Hepatocyte (in vitro differentiated cells): ENCODE results near the gene PGAP1. TPM values are rescaled to one million over a fixed set of nuclear protein-coding genes. Genes with fewer than 3 reads are reported as not detected.

ENCODE experiments used
- DNase-seq: peaks from one replicate; pipeline ENCODE4 v3.0.0-alpha.2; 2016; ENCODE audit warnings: low spot score
- H2AFZ ChIP-seq: fragments of 200-600 bp; sonication (generic); 2 replicates; pipeline ENCODE4 v1.6.0; 2016; ENCODE audit warnings: antibody characterized with exemption, mild to moderate bottlenecking
- H3K27ac ChIP-seq: fragments of 200-600 bp; sonication (generic); 2 replicates; pipeline ENCODE4 v1.5.1; 2016; ENCODE audit warnings: mild to moderate bottlenecking
- H3K27me3 ChIP-seq: fragments of 200-600 bp; sonication (generic); 2 replicates; pipeline ENCODE4 v1.6.1; 2016
- H3K36me3 ChIP-seq: fragments of 200-600 bp; sonication (generic); replicated peaks from 2 replicates; pipeline ENCODE4 v1.5.1; 2016; ENCODE audit warnings: low read depth; ENCODE audit not compliant: insufficient read depth
- H3K4me1 ChIP-seq: fragments of 200-600 bp; sonication (generic); 2 replicates; pipeline ENCODE4 v1.5.1; 2016; ENCODE audit warnings: mild to moderate bottlenecking, moderate library complexity; ENCODE audit not compliant: insufficient read depth
- H3K4me2 ChIP-seq: fragments of 200-600 bp; sonication (generic); 2 replicates; pipeline ENCODE4 v1.6.0; 2016
- H3K4me3 ChIP-seq: fragments of 200-600 bp; sonication (generic); 2 replicates; pipeline ENCODE4 v1.5.1; 2016; ENCODE audit warnings: mild to moderate bottlenecking
- H3K79me2 ChIP-seq: fragments of 200-600 bp; sonication (generic); 2 replicates; pipeline ENCODE4 v1.6.0; 2017; ENCODE audit warnings: mild to moderate bottlenecking
- H3K9me2 ChIP-seq: fragments of 200-600 bp; sonication (generic); replicated peaks from 2 replicates; pipeline ENCODE4 v1.6.0; 2017; ENCODE audit warnings: mild to moderate bottlenecking; ENCODE audit not compliant: insufficient read depth
- H3K9me3 ChIP-seq: fragments of 200-600 bp; sonication (generic); 2 replicates; pipeline ENCODE4 v1.5.1; 2016; ENCODE audit warnings: low read depth, mild to moderate bottlenecking
- H4K20me1 ChIP-seq: fragments of 200-600 bp; sonication (generic); 2 replicates; pipeline ENCODE4 v1.6.0; 2016; ENCODE audit warnings: mild to moderate bottlenecking; ENCODE audit not compliant: insufficient read depth, poor library complexity, severe bottlenecking
- EZH2 ChIP-seq: fragments of 200-600 bp; sonication (generic); IDR thresholded peaks from 2 replicates; pipeline ENCODE4 v1.6.1; 2016; ENCODE audit warnings: antibody characterized with exemption, mild to moderate bottlenecking, borderline replicate concordance
- EZH2phosphoT487 ChIP-seq: fragments of 200-600 bp; sonication (generic); IDR thresholded peaks from one replicate; pipeline ENCODE4 v1.6.1; 2018; ENCODE audit warnings: antibody characterized with exemption, mild to moderate bottlenecking, low read depth, moderate library complexity; ENCODE audit not compliant: unreplicated experiment, severe bottlenecking
- WGBS: methylation state at CpG from one replicate; pipeline ENCODE4 v1.1.6; 2016; ENCODE audit warnings: low lambda C conversion rate; ENCODE audit errors: missing lambda C conversion rate; 5-methylcytosine and 5-hydroxymethylcytosine counted together
- polyA plus RNA-seq: library from polyadenylated mRNA; unstranded; fragments of >200 nt; fragmentation: Nextera tagmentation; extraction: Ambion mirVana; gene quantifications from 2 replicates; pipeline ENCODE4 v1.2.1, GENCODE V29; 2016
- total RNA-seq: library from RNA; depleted of rRNA; stranded (reverse); fragments of >200 nt; gene quantifications from 2 replicates; pipeline ENCODE4 v1.2.3, GENCODE V29; 2014
- TF ChIP-seq, protein P1 (sequence below): fragments of 200-600 bp; sonication (generic); IDR thresholded peaks from 2 replicates; pipeline ENCODE4 v1.5.1; 2016; ENCODE audit warnings: antibody characterized with exemption, mild to moderate bottlenecking; ENCODE audit not compliant: poor library complexity

PGAP1 gene
- total and polyA plus RNA-seq, 2 experiments from 2014 or later, result 2.6 to 15.3 TPM

DNA sequence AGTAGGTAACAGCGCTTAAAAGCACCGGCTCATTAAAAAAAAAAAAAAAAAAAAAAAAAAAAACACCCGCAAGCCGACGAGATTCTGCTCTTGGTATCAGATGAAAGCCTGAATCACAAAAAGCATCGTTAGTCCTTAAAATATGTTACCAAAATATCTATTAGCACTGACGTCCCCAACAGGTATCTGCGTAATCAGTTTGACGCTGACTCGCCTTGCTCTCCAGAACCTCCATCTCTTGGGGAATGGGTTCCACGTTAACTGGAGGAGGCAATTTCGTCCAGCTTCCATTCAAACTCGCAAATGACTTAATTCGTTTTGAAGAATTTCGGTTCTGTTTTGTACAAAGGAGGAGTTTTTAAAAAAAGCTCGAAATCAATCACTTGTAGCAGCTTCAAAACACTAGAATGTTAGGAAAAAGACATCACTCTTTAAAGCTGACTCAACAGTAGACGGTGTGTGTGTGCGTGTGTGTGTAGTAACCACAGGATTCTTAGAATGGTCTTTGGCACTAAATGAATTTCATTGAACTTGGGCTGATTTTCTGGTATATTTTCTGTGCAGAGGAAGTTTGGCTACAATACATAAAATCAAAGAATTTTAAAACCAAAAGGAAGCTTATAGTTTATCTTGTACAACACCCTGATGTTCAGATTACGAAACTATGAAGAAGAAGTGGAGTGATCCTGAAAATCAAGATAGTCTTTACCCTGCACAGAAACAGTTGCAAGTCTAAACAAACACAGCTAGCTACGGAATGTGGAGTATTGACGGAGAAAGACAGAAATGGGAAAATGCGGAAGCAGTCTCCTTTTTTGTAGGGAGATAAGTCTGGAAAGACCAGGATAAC is 1.1 kb upstream of the PGAP1 start:
- H3K4me3 ChIP-seq, result peak overlapping the region; percentile 98
- no peak for TF ChIP-seq EZH2phosphoT487
- TF ChIP-seq, protein P1, sequence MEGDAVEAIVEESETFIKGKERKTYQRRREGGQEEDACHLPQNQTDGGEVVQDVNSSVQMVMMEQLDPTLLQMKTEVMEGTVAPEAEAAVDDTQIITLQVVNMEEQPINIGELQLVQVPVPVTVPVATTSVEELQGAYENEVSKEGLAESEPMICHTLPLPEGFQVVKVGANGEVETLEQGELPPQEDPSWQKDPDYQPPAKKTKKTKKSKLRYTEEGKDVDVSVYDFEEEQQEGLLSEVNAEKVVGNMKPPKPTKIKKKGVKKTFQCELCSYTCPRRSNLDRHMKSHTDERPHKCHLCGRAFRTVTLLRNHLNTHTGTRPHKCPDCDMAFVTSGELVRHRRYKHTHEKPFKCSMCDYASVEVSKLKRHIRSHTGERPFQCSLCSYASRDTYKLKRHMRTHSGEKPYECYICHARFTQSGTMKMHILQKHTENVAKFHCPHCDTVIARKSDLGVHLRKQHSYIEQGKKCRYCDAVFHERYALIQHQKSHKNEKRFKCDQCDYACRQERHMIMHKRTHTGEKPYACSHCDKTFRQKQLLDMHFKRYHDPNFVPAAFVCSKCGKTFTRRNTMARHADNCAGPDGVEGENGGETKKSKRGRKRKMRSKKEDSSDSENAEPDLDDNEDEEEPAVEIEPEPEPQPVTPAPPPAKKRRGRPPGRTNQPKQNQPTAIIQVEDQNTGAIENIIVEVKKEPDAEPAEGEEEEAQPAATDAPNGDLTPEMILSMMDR, result no peak
- TF ChIP-seq EZH2, result no peak
- peaks cover 35% of the 10 kb centered on the region for H3K79me2 ChIP-seq
- no peaks in the 10 kb centered on the region for H3K9me2 ChIP-seq
- no peaks in the 10 kb centered on the region for H3K27me3 ChIP-seq
- no peaks in the 10 kb centered on the region for H3K9me3 ChIP-seq
- peaks cover 7% of the 10 kb centered on the region for H3K4me1 ChIP-seq
- peak overlapping the region; percentile 93 for H3K27ac ChIP-seq
- peaks cover 4% of the 10 kb centered on the region for H4K20me1 ChIP-seq
- peak overlapping the region; percentile 88 for H3K4me2 ChIP-seq
- H2AFZ ChIP-seq, result peak overlapping the region; percentile 86
- no peaks in the 10 kb centered on the region for H3K36me3 ChIP-seq
- 6% methylated on average over 22 of the region's 22 CpGs for WGBS
- DNase-seq, result peak; percentile 55

- peaks cover 7% of the 10 kb centered on the region for H3K4me1 ChIP-seq
- no peaks in the 10 kb centered on the region for H3K9me2 ChIP-seq
- peak overlapping the region; percentile 88 for H3K4me2 ChIP-seq
- H3K9me3 ChIP-seq, result no peaks in the 10 kb centered on the region
- no peak for TF ChIP-seq EZH2phosphoT487
- TF ChIP-seq, protein P1, result no peak
- no peak for TF ChIP-seq EZH2
- DNase-seq, result peak; percentile 42
- no peaks in the 10 kb centered on the region for H3K36me3 ChIP-seq
- peak overlapping the region; percentile 92 for H2AFZ ChIP-seq
- peaks cover 7% of the 10 kb centered on the region for H4K20me1 ChIP-seq
- H3K79me2 ChIP-seq, result peaks cover 51% of the 10 kb centered on the region
- no peaks in the 10 kb centered on the region for H3K27me3 ChIP-seq
- H3K27ac ChIP-seq, result peak overlapping the region; percentile 93
- peak overlapping the region; percentile 98 for H3K4me3 ChIP-seq
- WGBS, result under 1% methylated on average over 35 of the region's 37 CpGs
Measured at GRCh38 chr2:196925768-196926561, 542 bp downstream of the PGAP1 start.

- Histone ChIP-seq H3K4me1 (peaks cover 7% of the 10 kb centered on the region), H3K79me2 (peaks cover 59% of the 10 kb centered on the region), H3K9me3 (no peaks in the 10 kb centered on the region), H3K4me3 (peak overlapping the region; percentile 98), H3K27ac (peak overlapping the region; percentile 93), H3K36me3 (no peaks in the 10 kb centered on the region), H3K27me3 (no peaks in the 10 kb centered on the region), H3K9me2 (no peaks in the 10 kb centered on the region), H2AFZ (peak overlapping the region; percentile 92), H3K4me2 (peak overlapping the region; percentile 88), H4K20me1 (peaks cover 7% of the 10 kb centered on the region)
- TF ChIP-seq, protein P1, result no peak
- TF ChIP-seq EZH2phosphoT487, result no peak
- no peak for TF ChIP-seq EZH2
- WGBS, result 10% methylated on average over 11 of the region's 11 CpGs
- peak; percentile 26 for DNase-seq
Measured at GRCh38 chr2:196925051-196925767, 1.3 kb downstream of the PGAP1 start.
